SK-N-SH (cell line): ENCODE data around the gene ZSCAN10. TPM values are rescaled to one million over a fixed set of nuclear protein-coding genes. Genes with fewer than 3 reads are reported as not detected.

Source experiments
- CTCF ChIA-PET: fragments of 300-600, 350-600 bp; formaldehyde crosslinking; extraction: SDS; loops from one replicate; lab custom pipeline; 2021; lab: Yijun Ruan, JAX
- POLR2A ChIA-PET: fragments of 350-600 bp; sonication (Branson Sonifier 250); formaldehyde crosslinking; extraction: SDS; loops from one replicate; lab custom pipeline; 2020; ENCODE audit warnings: antibody characterized with exemption, inconsistent platforms; lab: Yijun Ruan, JAX
- DNase-seq: peaks from one replicate; pipeline ENCODE4 v3.0.0; 2012
- H2AFZ ChIP-seq: fragments of 200-600 bp; sonication (generic); 2 replicates; pipeline ENCODE4 v1.8.1; 2016; ENCODE audit warnings: antibody characterized with exemption, mild to moderate bottlenecking, low read depth
- H3F3A ChIP-seq: fragments of 200-600 bp; sonication (generic); replicated peaks from 2 replicates; pipeline ENCODE3; 2016; ENCODE audit warnings: antibody characterized with exemption, mild to moderate bottlenecking; ENCODE audit not compliant: insufficient read depth
- H3K27ac ChIP-seq, 2 experiments: fragments of 200-500 bp in 1 of 2; fragments of 200-600 bp in 1 of 2; sonication (Bioruptor generic) in 1 of 2; sonication (generic), shearing (Covaris generic) in 1 of 2; 2 replicates each; pipeline versions ENCODE4 v1.5.1 to v1.6.1; 2014 to 2016; ENCODE audit warnings: low read depth in 2 of 2, inconsistent platforms in 1 of 2, low read length in 1 of 2, mild to moderate bottlenecking in 1 of 2, mixed read lengths in 1 of 2
- H3K27me3 ChIP-seq: fragments of 200-600 bp; sonication (generic), shearing (Covaris generic); 2 replicates; pipeline ENCODE4 v1.6.1; 2016; ENCODE audit warnings: mixed run types; ENCODE audit not compliant: insufficient read depth
- H3K36me3 ChIP-seq, 2 experiments: fragments of 200-500 bp in 1 of 2; fragments of 200-600 bp in 1 of 2; sonication (Bioruptor generic) in 1 of 2; sonication (generic) in 1 of 2; replicated peaks in 1 of 2; 2 replicates each; pipeline versions ENCODE3 to v1.5.1; 2014 to 2016; ENCODE audit warnings: low read length in 1 of 2, mild to moderate bottlenecking in 1 of 2; ENCODE audit not compliant: insufficient read depth in 2 of 2, control insufficient read depth in 1 of 2
- H3K4me1 ChIP-seq, 2 experiments: fragments of 200-500 bp in 1 of 2; fragments of 200-600 bp in 1 of 2; sonication (Bioruptor generic) in 1 of 2; sonication (generic), shearing (Covaris generic) in 1 of 2; 2 replicates each; pipeline versions ENCODE4 v1.5.1 to v1.6.1; 2014 to 2016; ENCODE audit warnings: low read depth in 1 of 2, low read length in 1 of 2, mixed run types in 1 of 2; ENCODE audit not compliant: insufficient read depth in 2 of 2, control insufficient read depth in 1 of 2
- H3K4me2 ChIP-seq: fragments of 200-600 bp; sonication (generic), shearing (Covaris generic); 2 replicates; pipeline ENCODE4 v1.6.1; 2017; ENCODE audit warnings: mixed run types
- H3K4me3 ChIP-seq, 2 experiments: fragments of 200-500 bp in 1 of 2; fragments of 200-600 bp in 1 of 2; sonication (Bioruptor generic) in 1 of 2; sonication (generic), shearing (Covaris generic) in 1 of 2; 2 replicates each; pipeline versions ENCODE4 v1.5.1 to v1.8.1; 2014 to 2016; ENCODE audit warnings: low read depth in 2 of 2, inconsistent platforms in 1 of 2, low read length in 1 of 2, mild to moderate bottlenecking in 1 of 2, mixed read lengths in 1 of 2, moderate library complexity in 1 of 2
- H3K79me2 ChIP-seq: fragments of 200-600 bp; sonication (generic); 2 replicates; pipeline ENCODE4 v1.8.1; 2017; ENCODE audit warnings: mild to moderate bottlenecking; ENCODE audit not compliant: insufficient read depth
- H3K9ac ChIP-seq: fragments of 200-600 bp; sonication (generic); 2 replicates; pipeline ENCODE4 v1.6.1; 2017; ENCODE audit warnings: mixed run types
- H3K9me2 ChIP-seq: fragments of 200-600 bp; sonication (generic); 2 replicates; pipeline ENCODE4 v1.6.1; 2017; ENCODE audit warnings: mixed run types
- H3K9me3 ChIP-seq: fragments of 200-600 bp; sonication (generic); 2 replicates; pipeline ENCODE4 v1.6.1; 2017; ENCODE audit warnings: mixed run types, mild to moderate bottlenecking, moderate library complexity
- H4K20me1 ChIP-seq: fragments of 200-600 bp; sonication (generic); 2 replicates; pipeline ENCODE4 v1.6.1; 2017; ENCODE audit warnings: mild to moderate bottlenecking, mixed run types; ENCODE audit not compliant: insufficient read depth
- CHD2 ChIP-seq: fragments of 150-350 bp; IDR thresholded peaks from 2 replicates; pipeline ENCODE4 v1.6.1; 2018; ENCODE audit warnings: low read length; ENCODE audit not compliant: partially characterized antibody
- ELF1 ChIP-seq: IDR thresholded peaks from 2 replicates; pipeline ENCODE4 v1.4.0; 2012
- FOXM1 ChIP-seq: IDR thresholded peaks from 2 replicates; pipeline ENCODE4 v1.4.0; 2012; ENCODE audit warnings: low read depth, mild to moderate bottlenecking
- MEF2A ChIP-seq: IDR thresholded peaks from 2 replicates; pipeline ENCODE4 v1.4.0; 2012; ENCODE audit warnings: low read depth, borderline replicate concordance
- REST ChIP-seq: IDR thresholded peaks from 2 replicates; pipeline ENCODE4 v1.6.1; 2012; ENCODE audit warnings: mild to moderate bottlenecking, low read depth, low read length, moderate library complexity
- RFX5 ChIP-seq: IDR thresholded peaks from 2 replicates; pipeline ENCODE4 v1.6.1; 2012; ENCODE audit warnings: mild to moderate bottlenecking, improper control_type of control experiment, low read length
- SMC3 ChIP-seq: IDR thresholded peaks from 2 replicates; pipeline ENCODE4 v1.6.1; 2012; ENCODE audit warnings: low read depth, low read length, improper control_type of control experiment
- USF1 ChIP-seq: IDR thresholded peaks from 2 replicates; pipeline ENCODE4 v1.4.0; 2012; ENCODE audit warnings: low read depth, borderline replicate concordance
- USF2 ChIP-seq: fragments of 150-350 bp; IDR thresholded peaks from 2 replicates; pipeline ENCODE4 v1.6.1; 2017; ENCODE audit warnings: antibody characterized with exemption, low read length, low read depth, borderline replicate concordance
- WGBS: methylation state at CpG from one replicate; pipeline ENCODE4 v1.1.6; 2017; ENCODE audit warnings: low lambda C conversion rate; 5-methylcytosine and 5-hydroxymethylcytosine counted together
- polyA plus RNA-seq, 3 experiments: library from polyadenylated mRNA; depleted of rRNA; stranded (reverse); fragments of >200 nt; gene quantifications; 2 replicates each; pipeline ENCODE4 v1.2.3, GENCODE V29; 2012

Gene ZSCAN10
- polyA plus RNA-seq, 1 of the 3 experiments (the other 2 are of a cell fraction): 0.05 TPM

DNA sequence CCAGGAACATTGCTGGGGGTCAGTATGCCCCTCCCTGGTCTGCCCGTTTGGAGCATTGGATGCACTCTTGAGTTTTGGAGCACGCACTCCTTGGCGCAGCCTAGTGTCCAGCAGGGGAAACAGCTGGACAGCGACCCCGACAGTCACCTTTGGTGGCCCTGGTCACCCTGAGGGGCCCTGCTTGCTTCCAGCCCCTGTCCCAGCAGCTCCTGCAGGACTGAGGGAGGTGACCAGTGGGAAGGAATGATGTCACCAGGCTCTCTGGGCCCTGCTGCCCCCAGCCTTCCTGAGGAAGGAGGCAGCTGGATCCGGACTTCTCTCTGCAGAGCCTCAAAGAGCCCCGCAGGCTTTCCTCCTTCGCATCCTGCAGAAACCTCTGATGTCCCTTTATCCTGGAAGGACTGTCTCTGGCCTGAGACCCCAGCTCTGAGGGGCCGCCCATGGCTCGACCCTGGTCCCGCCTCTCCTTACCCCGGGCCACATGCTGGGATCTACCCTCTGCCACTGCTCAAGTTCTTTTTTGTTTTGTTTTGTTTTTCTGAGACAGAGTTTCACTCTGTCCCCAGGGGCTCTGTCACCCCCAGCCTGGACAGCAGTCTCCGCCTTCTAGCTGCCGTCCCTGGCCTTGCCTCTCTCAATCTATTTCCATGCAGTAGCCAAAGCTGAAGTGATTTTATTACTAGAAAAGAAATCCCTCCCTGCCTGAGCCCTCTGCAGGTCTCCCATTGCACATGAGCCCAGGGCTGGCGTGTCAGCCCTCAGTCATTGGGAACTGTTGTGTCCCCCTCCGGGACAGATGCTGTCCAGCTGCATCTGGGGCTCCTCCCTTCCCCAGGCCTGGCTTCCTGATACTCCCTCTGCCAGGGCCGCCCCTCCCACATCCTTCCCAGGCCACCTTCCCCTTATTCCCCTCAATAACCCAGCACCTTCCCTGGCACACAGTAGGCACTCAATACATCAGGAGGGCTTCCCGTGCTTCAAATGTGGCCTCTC lies 11.6 kb downstream of the ZSCAN10 start:
- H2AFZ ChIP-seq: no peak overlapping the region
- CTCF ChIA-PET: interaction anchor here (0.6 to 3.9 kb wide), 13 partner anchors 9 to 384 kb away, joined by 3 to 25 read pairs (median 3); no protein-coding TSS in a partner anchor

DNA sequence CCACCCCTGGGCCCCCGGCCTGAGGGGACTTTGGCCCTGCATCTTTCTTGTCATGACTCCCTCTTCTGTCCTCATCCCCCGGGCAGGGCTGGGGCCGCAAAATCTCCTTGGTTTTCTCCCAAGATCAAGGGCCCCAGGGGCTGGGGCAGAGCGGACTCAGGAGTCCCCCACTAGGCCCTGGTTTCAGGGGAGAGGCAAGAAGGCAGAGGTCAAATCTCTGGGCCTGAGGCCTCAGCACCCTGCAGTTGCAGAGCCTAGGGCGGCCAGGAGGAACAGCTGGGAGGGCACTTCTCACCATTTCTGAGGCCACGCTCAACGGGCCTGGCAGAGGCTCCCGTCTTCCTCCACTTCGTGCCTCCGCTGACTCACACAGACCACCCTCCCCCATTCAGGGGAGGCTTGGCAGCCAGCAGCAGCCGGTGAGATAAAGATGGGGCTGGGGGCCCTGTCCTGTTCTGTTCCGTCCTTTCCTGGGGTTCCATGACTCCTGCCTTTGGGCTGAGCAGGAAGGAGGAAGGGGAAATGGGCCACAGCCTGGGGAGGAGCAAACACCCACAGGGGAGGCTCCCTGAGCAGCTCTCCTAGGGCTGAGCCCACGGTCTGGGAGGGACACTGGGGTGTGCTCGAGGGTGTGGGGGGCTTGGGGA lies 12.4 kb downstream of the ZSCAN10 start:
- Histone ChIP-seq H3K27ac (no peak overlapping the region), H4K20me1 (no peaks in the 10 kb centered on the region), H3K9ac (no peak overlapping the region), H3K9me2 (no peaks in the 10 kb centered on the region), H3K27me3 (peaks cover 49% of the 10 kb centered on the region), H3K4me3 (no peak overlapping the region), H3F3A (no peaks in the 10 kb centered on the region), H3K4me2 (no peak overlapping the region), H3K79me2 (no peaks in the 10 kb centered on the region), H3K36me3 (no peaks in the 10 kb centered on the region), H3K4me1 (no peaks in the 10 kb centered on the region; a peak in 1 of 4 replicates), H2AFZ (no peak overlapping the region), H3K9me3 (no peaks in the 10 kb centered on the region)
- DNase-seq: no peak
- CTCF ChIA-PET: interaction anchor here (0.7 to 2.5 kb wide), 8 partner anchors 10 to 59 kb away, joined by 3 to 13 read pairs (median 5); no protein-coding TSS in a partner anchor
- 56% methylated on average over 9 of the region's 14 CpGs for WGBS
- POLR2A ChIA-PET: no interaction called here
- TF ChIP-seq ELF1: no peak
- no peak for TF ChIP-seq RFX5
- no peak for TF ChIP-seq USF1
- no peak for TF ChIP-seq REST
- TF ChIP-seq USF2: no peak
- no peak for TF ChIP-seq FOXM1
- TF ChIP-seq SMC3: no peak

More for the DNA sequence above, 11.6 kb downstream of the ZSCAN10 start:
- DNase-seq: no peak
- H3K9me2 ChIP-seq: no peaks in the 10 kb centered on the region
- TF ChIP-seq MEF2A (no peak), REST (peak; percentile 75; the same call in 1 of the 2 replicates), CHD2 (no peak), SMC3 (peak; percentile 29; the same call in 1 of the 2 replicates)
- H3K4me1 ChIP-seq: no peaks in the 10 kb centered on the region; a peak in 1 of 4 replicates
- H3K79me2 ChIP-seq: no peaks in the 10 kb centered on the region
- no peaks in the 10 kb centered on the region for H3K9me3 ChIP-seq
- 58% methylated on average over 13 of the region's 18 CpGs for WGBS
- POLR2A ChIA-PET: no interaction called here
- H3K9ac ChIP-seq: no peak overlapping the region
- no peaks in the 10 kb centered on the region for H3K36me3 ChIP-seq
- no peak overlapping the region for H3K27ac ChIP-seq
- no peaks in the 10 kb centered on the region for H4K20me1 ChIP-seq
- no peak overlapping the region for H3K4me3 ChIP-seq
- H3K27me3 ChIP-seq: peaks cover 58% of the 10 kb centered on the region
- no peaks in the 10 kb centered on the region for H3F3A ChIP-seq
- H3K4me2 ChIP-seq: no peak overlapping the region
